ENCODE measurements around the gene MGMT. TPM values are rescaled to one million over a fixed set of nuclear protein-coding genes. Genes with fewer than 3 reads are reported as not detected.

Gene MGMT
- total and polyA plus RNA-seq, 2 donors (not counting 3 experiments of a cell fraction or from before 2014, with no cell fraction given), result 15.0 to 15.2 TPM

DNA sequence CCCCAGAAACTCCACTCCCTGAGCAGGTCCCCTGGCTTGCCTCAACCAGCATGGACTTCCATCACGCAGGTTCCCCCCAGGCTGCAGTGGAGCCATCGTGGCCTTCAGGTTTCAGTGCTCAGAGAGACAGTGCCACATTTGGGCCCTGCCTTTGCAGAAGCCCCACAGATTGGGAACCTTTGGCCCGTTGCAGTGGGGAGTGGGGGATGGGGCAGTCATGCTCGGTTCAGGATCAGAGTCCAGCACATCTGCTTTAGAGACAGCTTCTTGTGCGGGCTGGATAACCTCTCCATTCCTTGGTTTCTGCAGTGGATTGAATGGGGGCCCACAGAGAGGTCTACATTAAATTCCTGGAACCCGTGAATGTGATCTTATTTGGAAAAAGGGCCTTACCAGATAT, 313.2 kb downstream of the MGMT start:
- DNase-seq (ENCODE audit: low read depth, low spot score), result no peak
- H3K36me3 ChIP-seq (ENCODE audit: control insufficient read depth in 2 of 2, extremely low read depth in 1 of 2, insufficient read depth in 2 of 2, low read length in 2 of 2), result no peaks in the 10 kb centered on the region
- H3K79me2 ChIP-seq (ENCODE audit: control insufficient read depth, insufficient read depth, low read length), result no peaks in the 10 kb centered on the region
- ChIA-PET POLR2A (no interaction called here), CTCF (no interaction called here)
- H3K27ac ChIP-seq (ENCODE audit: insufficient read depth, low read depth, low read length), result no peak overlapping the region
- no peaks in the 10 kb centered on the region for H3K9me1 ChIP-seq (replicated peaks; ENCODE audit: control insufficient read depth, extremely low read depth, insufficient read depth, low read length)
- no peaks in the 10 kb centered on the region for H3K4me1 ChIP-seq (ENCODE audit: control insufficient read depth, extremely low read depth, insufficient read depth, low read length)
- H3K4me3 ChIP-seq (replicated peaks in 1 of 3; ENCODE audit: insufficient read depth in 1 of 3, low read depth in 1 of 3, low read length in 3 of 3), result no peak overlapping the region
- TF ChIP-seq JUN (IDR thresholded peaks at IDR 0.05; ENCODE audit: borderline replicate concordance, insufficient read depth, insufficient read length, low read depth) (no peak), POLR2AphosphoS5 (IDR thresholded peaks at IDR 0.05; ENCODE audit: insufficient read depth, low read depth, low read length) (no peak), GATA2 (IDR thresholded peaks at IDR 0.05; ENCODE audit: insufficient read depth, insufficient read length, low read depth, low read length) (no peak), FOS (IDR thresholded peaks at IDR 0.05; ENCODE audit: borderline replicate concordance, insufficient read depth, low read length) (no peak), MYC (IDR thresholded peaks at IDR 0.05; ENCODE audit: low read depth, low read length) (no peak), POLR2A (IDR thresholded peaks at IDR 0.05; ENCODE audit: low read depth, low read length) (no peak), EZH2 (IDR thresholded peaks at IDR 0.05; ENCODE audit: borderline replicate concordance, low read depth, low read length, severe bottlenecking) (no peak)
- TF ChIP-seq, protein P1, sequence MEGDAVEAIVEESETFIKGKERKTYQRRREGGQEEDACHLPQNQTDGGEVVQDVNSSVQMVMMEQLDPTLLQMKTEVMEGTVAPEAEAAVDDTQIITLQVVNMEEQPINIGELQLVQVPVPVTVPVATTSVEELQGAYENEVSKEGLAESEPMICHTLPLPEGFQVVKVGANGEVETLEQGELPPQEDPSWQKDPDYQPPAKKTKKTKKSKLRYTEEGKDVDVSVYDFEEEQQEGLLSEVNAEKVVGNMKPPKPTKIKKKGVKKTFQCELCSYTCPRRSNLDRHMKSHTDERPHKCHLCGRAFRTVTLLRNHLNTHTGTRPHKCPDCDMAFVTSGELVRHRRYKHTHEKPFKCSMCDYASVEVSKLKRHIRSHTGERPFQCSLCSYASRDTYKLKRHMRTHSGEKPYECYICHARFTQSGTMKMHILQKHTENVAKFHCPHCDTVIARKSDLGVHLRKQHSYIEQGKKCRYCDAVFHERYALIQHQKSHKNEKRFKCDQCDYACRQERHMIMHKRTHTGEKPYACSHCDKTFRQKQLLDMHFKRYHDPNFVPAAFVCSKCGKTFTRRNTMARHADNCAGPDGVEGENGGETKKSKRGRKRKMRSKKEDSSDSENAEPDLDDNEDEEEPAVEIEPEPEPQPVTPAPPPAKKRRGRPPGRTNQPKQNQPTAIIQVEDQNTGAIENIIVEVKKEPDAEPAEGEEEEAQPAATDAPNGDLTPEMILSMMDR (IDR thresholded peaks at IDR 0.05; ENCODE audit: extremely low read depth in 1 of 2, insufficient read depth in 1 of 2, low read depth in 1 of 2, low read length in 2 of 2), result no peak
- TF ChIP-seq, protein P2, sequence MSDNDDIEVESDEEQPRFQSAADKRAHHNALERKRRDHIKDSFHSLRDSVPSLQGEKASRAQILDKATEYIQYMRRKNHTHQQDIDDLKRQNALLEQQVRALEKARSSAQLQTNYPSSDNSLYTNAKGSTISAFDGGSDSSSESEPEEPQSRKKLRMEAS (IDR thresholded peaks at IDR 0.05; ENCODE audit: insufficient read depth, insufficient read length), result no peak
- no peaks in the 10 kb centered on the region for H4K20me1 ChIP-seq (replicated peaks; ENCODE audit: control insufficient read depth, extremely low read depth, insufficient read depth, low read length)
- BruUV-seq (replicated peaks), result no TSS peak
- H3K27me3 ChIP-seq (ENCODE audit: control insufficient read depth in 2 of 2, insufficient read depth in 2 of 2, low read length in 2 of 2), result no peaks in the 10 kb centered on the region
- H3K9ac ChIP-seq (replicated peaks; ENCODE audit: extremely low read depth, insufficient read depth, low read length), result no peak overlapping the region
- intact Hi-C loops (cut with micrococcal nuclease), result no loop called here
- H2AFZ ChIP-seq (ENCODE audit: low read depth, low read length), result no peak overlapping the region
- no peak overlapping the region for H3K4me2 ChIP-seq (ENCODE audit: insufficient read depth, low read length)
- dilution Hi-C loops (cut with MboI; ENCODE audit: extremely low pct_ligation_motif_present, low sequenced_read_pairs), result no loop called here
- H3K9me3 ChIP-seq (replicated peaks; ENCODE audit: control insufficient read depth, insufficient read depth, low read length), result peaks cover 3% of the 10 kb centered on the region
- no peak for FAIRE-seq
